Ovary (tissue), 3 donors: ENCODE results near the gene TP73.

Source experiments
- EP300 ChIP-seq: sonication (generic); formaldehyde crosslinking; IDR thresholded peaks from one replicate; pipeline ENCODE4 v1.6.1; 2017; ENCODE audit warnings: antibody characterized with exemption
- POLR2A ChIP-seq: fragments of 450-650 bp; IDR thresholded peaks from one replicate; pipeline ENCODE4 v1.6.1; 2017; ENCODE audit warnings: antibody characterized with exemption, mild to moderate bottlenecking, moderate library complexity
- TF ChIP-seq, protein P1 (sequence below), 3 donors: fragments of 450-650 bp in 2 of 3; fragments of 200-600 bp in 1 of 3; IDR thresholded peaks; one replicate each; pipeline versions ENCODE4 v1.5.1 to v1.8.0; 2016 to 2022; ENCODE audit warnings: antibody characterized with exemption in 3 of 3, mild to moderate bottlenecking in 1 of 3
- donor health status: DM: no; HTN: no; CAD: no.

DNA sequence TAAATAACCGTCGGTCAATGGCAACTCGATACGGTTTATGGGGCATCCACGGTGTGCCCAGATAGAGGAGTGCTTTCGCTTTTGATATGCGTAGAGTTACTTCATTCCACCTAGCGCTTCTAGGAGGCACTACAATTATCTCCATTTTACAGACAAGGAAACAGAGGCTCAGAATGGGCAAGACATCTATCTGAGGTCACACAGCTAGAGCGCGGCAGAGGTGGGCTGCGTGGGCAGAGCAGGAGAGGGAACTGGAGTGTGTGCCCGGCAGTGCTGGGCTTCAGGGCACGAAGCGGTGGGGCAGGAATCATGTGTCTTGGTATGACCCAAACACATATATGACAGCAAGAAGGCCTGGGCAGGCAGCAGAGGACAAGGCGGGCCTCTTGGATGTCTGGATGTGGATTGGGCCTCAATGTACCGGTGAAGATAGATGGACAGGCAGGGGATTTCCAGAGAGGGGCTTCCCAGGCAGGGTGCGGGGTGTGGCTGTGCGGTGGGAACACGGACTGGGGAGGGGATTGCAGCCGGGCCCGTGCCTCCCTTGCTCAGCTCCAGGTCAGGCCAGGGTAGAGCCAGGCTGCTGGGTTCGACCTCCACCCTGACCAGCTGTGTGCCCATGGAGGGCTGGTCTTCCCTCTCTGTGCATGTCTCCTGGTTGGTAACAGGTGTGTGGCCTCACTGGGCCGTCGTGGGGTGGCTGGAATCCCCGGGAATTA, 21.2 kb downstream of the TP73 start:
- TF ChIP-seq, protein P1, sequence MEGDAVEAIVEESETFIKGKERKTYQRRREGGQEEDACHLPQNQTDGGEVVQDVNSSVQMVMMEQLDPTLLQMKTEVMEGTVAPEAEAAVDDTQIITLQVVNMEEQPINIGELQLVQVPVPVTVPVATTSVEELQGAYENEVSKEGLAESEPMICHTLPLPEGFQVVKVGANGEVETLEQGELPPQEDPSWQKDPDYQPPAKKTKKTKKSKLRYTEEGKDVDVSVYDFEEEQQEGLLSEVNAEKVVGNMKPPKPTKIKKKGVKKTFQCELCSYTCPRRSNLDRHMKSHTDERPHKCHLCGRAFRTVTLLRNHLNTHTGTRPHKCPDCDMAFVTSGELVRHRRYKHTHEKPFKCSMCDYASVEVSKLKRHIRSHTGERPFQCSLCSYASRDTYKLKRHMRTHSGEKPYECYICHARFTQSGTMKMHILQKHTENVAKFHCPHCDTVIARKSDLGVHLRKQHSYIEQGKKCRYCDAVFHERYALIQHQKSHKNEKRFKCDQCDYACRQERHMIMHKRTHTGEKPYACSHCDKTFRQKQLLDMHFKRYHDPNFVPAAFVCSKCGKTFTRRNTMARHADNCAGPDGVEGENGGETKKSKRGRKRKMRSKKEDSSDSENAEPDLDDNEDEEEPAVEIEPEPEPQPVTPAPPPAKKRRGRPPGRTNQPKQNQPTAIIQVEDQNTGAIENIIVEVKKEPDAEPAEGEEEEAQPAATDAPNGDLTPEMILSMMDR (IDR thresholded peaks at IDR 0.05): no peak
- no peak for TF ChIP-seq POLR2A
- no peak for TF ChIP-seq EP300
